ENCODE measurements around the gene RALGPS1.
A peak's percentile ranks its signal among the peaks of the same experiment; 100 is the strongest.

DNA sequence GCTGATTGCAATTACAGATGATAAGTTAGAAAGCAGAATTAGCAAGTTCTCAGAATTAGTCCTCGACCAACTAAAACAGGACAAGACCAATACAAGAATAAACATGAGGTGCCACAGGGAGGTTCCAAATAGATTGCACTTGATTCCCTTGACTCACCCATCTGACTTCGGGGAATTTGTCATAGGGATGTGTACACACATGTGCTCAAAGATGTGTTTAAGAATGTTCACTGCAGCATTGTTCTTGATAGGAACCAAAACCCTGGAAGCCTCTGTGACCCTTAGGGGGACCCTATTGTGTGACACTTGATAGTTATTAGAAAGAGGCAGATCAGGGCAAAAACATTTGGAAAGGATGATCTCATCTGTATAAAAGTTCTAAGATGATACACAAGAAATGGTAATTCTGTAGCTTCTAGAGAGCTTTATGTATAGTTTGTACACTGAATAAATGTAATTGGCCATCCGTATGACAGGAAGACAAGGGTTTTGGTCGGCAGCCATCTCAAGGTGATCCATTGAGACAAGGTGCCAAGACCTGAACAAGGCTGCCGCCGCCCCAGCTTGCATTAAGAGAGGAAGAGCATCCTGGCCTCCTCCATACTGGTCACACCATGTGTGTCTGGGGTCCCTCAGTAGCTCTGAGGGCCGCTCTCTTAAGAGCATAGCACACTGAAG, 301.8 kb downstream of the RALGPS1 start:
- peak in 1 of 2 donors; percentile 57 for TF ChIP-seq POLR2AphosphoS5 (IDR thresholded peaks at IDR 0.05; ENCODE audit: insufficient read depth in 1 of 2, low read depth in 1 of 2)
- TF ChIP-seq, protein P1, sequence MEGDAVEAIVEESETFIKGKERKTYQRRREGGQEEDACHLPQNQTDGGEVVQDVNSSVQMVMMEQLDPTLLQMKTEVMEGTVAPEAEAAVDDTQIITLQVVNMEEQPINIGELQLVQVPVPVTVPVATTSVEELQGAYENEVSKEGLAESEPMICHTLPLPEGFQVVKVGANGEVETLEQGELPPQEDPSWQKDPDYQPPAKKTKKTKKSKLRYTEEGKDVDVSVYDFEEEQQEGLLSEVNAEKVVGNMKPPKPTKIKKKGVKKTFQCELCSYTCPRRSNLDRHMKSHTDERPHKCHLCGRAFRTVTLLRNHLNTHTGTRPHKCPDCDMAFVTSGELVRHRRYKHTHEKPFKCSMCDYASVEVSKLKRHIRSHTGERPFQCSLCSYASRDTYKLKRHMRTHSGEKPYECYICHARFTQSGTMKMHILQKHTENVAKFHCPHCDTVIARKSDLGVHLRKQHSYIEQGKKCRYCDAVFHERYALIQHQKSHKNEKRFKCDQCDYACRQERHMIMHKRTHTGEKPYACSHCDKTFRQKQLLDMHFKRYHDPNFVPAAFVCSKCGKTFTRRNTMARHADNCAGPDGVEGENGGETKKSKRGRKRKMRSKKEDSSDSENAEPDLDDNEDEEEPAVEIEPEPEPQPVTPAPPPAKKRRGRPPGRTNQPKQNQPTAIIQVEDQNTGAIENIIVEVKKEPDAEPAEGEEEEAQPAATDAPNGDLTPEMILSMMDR (IDR thresholded peaks at IDR 0.05): no peak

Measured in vagina (tissue), 2 donors.